HG03460 (cell line): Measurements from ENCODE around the gene IGSF10.

Experiments used
- ATAC-seq: cut with Tn5 transposase; IDR thresholded peaks from one replicate; pipeline ENCODE4 v1.9.1; 2021; ENCODE audit not compliant: unreplicated experiment

Gene IGSF10

GRCh38 chr3:151462278-151462780 lies 1.5 kb upstream of the IGSF10 start:
- no peak for ATAC-seq

- no peak for ATAC-seq
Measured at GRCh38 chr3:151460228-151460627, 633 bp downstream of the IGSF10 start.

GRCh38 chr3:151459358-151459757 lies 1.5 kb downstream of the IGSF10 start:
- no peak for ATAC-seq

DNA sequence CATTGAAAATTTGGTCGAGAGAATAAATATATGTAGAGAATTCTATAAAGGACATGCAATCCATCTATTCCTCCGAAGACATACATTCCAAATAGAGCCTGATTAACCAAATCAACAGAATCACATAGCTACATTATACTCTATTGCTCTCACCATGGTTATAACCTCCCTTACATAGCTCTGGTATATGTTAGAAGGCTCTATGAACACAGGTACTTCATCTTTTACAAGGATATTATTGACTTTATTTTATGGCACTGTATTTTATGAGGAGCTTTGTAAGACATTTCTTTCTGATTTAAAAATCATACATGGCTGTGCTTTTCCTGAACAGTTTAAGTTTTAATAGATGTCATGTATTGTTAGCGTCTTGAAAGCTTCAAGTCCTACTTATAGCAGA lies 4.8 kb downstream of the IGSF10 start:
- no peak for ATAC-seq

- ATAC-seq, result no peak
Measured at GRCh38 chr3:151452841-151453240, 8.0 kb downstream of the IGSF10 start.

DNA sequence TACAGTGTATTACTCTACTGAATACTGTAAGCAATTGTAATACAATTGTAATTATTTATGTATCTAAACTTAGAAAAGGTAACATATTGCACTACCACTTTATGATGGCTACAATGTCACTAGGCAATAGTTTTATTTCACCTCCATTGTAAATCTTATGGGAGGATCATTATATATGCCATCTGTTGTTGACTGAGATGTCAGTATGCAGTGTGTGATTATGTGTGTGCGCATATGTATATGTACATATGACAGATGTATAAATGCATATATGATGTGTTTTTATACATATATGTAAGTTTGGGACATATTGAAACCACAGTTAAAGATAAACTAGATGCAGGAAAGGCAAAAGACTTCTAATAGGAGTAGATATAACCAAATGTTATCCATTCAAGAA lies 8.5 kb downstream of the IGSF10 start:
- no peak for ATAC-seq

DNA sequence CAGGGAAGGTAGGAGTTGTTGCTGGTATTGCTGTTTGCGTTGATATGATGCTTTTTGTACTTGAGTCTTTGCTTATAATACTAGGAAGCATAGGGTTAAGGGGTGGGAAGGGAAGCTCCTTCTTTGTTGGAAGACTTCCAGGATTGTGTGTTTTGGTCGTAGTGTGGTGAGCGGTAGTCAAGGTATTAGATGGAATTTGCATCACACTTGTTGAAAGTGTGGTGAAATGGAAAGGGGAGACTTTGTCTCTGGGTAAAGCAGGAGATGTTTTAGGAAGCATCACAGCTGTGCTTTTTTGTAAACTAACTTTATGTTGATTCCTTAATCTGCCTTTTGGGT lies 14.9 kb downstream of the IGSF10 start:
- no peak for ATAC-seq

GRCh38 chr3:151445273-151446001 lies 15.4 kb downstream of the IGSF10 start:
- no peak for ATAC-seq

DNA sequence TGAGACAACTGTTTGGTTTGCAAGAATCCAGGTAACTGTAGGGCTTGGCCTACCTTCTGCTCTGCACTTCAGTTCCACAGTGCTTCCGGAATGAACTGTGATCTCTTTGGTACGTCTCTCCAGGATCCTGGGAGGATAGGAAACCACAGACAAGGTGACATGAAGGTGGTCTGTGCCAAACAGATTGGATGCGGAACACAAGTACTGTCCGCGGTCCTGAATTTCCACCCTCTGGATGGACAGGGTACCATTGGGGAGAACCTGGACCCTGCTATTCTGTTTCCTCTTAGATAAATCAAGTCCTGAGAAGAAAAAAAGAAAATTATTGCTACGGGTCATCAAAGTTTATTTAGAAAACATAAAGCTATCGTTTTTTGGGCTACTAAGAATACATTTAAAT lies 17.3 kb downstream of the IGSF10 start:
- no peak for ATAC-seq

GRCh38 chr3:151440940-151441339 lies 19.9 kb downstream of the IGSF10 start:
- no peak for ATAC-seq

- no peak for ATAC-seq
Measured at GRCh38 chr3:151439652-151440125, 21.2 kb downstream of the IGSF10 start.

DNA sequence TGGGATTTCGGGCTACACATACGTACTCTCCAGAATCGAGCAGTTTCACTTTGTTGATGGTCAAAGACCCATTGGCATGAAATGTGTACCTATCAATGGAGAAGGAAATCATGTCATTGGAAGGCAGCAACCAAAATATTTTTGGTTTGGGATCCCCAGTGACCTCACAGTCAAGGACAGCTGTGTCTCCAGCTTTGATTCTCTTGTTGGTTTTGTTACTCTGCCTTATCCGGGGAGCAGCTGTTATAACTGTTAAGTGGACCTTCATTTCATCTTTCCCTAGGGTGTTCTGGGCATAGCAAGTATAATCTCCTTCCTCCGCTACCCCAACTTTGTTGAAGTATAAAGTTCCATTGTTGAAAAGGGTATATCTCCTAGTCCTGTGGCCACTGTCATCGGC lies 23.0 kb downstream of the IGSF10 start:
- ATAC-seq, result no peak

GRCh38 chr3:151436675-151437446 lies 24.0 kb downstream of the IGSF10 start:
- ATAC-seq, result no peak

GRCh38 chr3:151434151-151434890 lies 26.5 kb downstream of the IGSF10 start:
- no peak for ATAC-seq

DNA sequence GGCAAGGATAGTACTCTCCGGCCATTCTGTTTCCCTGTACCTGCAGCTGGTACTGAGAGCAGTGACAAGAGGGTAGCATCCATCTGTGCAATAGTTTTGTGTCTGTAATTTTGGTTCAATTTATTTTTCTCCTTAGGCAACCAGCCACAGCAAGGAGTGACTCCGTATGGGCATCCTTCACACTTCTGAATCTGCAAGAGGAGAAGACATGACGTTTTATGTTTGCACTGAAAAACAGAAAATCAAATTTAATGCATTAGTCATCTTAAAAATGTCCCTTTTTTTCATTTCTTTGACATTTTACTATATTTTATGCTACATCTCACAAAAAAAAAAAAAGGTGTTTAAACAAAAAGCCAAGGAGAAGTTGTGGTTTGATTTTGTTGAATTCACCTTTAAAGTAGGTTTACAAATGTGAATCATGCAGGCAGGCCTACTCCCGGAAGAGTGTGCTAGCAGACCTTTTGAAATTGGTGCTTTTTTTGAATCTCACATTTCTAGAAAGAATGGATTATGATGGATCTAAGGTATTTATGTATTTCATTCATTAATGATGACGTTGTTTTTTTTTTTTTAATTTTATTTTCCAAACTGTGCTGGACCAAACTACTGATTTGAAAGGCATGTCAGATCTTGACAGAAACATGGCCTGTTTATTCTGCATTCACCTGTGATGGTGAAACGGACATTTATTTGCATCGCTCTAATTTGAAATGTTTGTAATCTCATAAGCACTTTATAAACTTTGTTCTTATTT lies 28.1 kb downstream of the IGSF10 start:
- no peak for ATAC-seq

DNA sequence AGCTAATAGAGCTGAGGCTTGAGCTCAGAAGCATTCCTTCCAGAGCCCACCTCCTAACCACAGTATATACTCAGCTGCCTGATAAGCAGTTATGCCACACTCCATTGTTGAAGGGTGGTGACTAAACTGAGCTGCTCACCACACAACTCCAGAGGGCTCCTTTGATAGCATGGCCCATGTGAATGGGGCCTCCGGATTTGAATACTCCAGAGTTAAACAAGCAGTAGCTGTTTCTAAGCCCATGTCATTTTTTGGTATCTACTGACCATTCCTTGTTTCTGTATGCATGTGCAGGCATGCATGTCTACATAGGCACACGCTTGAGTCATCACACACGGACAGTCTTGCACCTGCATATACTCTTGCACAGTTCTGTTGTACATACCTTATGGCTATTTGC lies 28.9 kb downstream of the IGSF10 start:
- ATAC-seq, result no peak

GRCh38 chr3:151430821-151431484 lies 29.9 kb downstream of the IGSF10 start:
- ATAC-seq, result no peak

DNA sequence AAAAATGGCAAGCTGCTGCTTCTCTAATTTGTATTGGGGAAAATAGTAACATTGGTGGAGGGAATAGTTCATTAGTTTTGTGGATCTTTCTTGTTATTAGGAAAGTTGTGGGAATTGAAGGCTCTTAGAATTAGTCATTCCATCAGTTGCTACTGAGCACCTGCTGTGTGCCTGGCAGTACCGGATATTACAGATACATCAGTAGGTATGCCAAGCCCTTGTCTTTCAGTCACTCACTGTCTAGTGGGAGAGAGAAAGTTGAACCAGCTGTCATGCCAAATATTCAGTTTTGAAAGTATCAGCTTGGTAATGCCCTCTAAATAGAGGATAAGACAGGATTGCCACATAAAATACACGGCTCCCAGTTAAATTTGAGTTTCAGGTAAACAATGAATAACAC lies 32.5 kb downstream of the IGSF10 start:
- ATAC-seq, result no peak

- ATAC-seq, result peak; percentile 81
Measured at GRCh38 chr3:151426341-151426657, 34.6 kb downstream of the IGSF10 start.

GRCh38 chr3:151425627-151426340 lies 35.1 kb downstream of the IGSF10 start:
- ATAC-seq, result peak; percentile 28
